GM12878 (cell line): Measurements from ENCODE around the gene MAGT1. TPM values are rescaled to one million over a fixed set of nuclear protein-coding genes. Genes with fewer than 3 reads are reported as not detected.
A peak's percentile ranks its signal among the peaks of the same experiment; 100 is the strongest.

ENCODE experiments used
- ATF2 ChIP-seq: IDR thresholded peaks from 2 replicates; pipeline ENCODE4 v1.6.1; 2012; ENCODE audit warnings: low read length, inconsistent platforms
- CBX3 ChIP-seq: fragments of 200-600 bp; sonication (generic); IDR thresholded peaks from 2 replicates; pipeline ENCODE4 v1.6.1; 2016; ENCODE audit warnings: low read depth, borderline replicate concordance
- DPF2 ChIP-seq: fragments of 450-650 bp; IDR thresholded peaks from 2 replicates; pipeline ENCODE4 v1.6.1; 2017; ENCODE audit warnings: mild to moderate bottlenecking
- ETV6 ChIP-seq, 2 experiments: fragments of 450-650 bp in 1 of 2; IDR thresholded peaks in 1 of 2; conservative IDR thresholded peaks in 1 of 2; 2 replicates each; pipeline ENCODE4 v1.6.1; 2014; ENCODE audit warnings: antibody characterized with exemption in 1 of 2, borderline replicate concordance in 1 of 2, low read depth in 1 of 2, mild to moderate bottlenecking in 1 of 2, moderate library complexity in 1 of 2
- HCFC1 ChIP-seq: fragments of 150-350 bp; IDR thresholded peaks from 2 replicates; pipeline ENCODE4 v1.6.1; 2014; ENCODE audit warnings: low read length
- HSF1 ChIP-seq: fragments of 150-350 bp; IDR thresholded peaks from 2 replicates; pipeline ENCODE4 v1.6.1; 2014; ENCODE audit warnings: mild to moderate bottlenecking, low read depth, low read length
- KAT2A ChIP-seq: conservative IDR thresholded peaks from 2 replicates; pipeline ENCODE4 v1.6.1; 2011; ENCODE audit warnings: low read depth, low read length; ENCODE audit not compliant: control insufficient read depth
- MEF2A ChIP-seq: IDR thresholded peaks from 2 replicates; pipeline ENCODE4 v1.6.1; 2011; ENCODE audit warnings: low read depth, mild to moderate bottlenecking, low read length, moderate library complexity; ENCODE audit not compliant: insufficient read depth
- MXI1 ChIP-seq: fragments of 150-350 bp; IDR thresholded peaks from 2 replicates; pipeline ENCODE4 v1.6.1; 2011; ENCODE audit warnings: low read depth, mild to moderate bottlenecking, inconsistent platforms, low read length, improper control_type of control experiment
- PBX3 ChIP-seq: IDR thresholded peaks from 2 replicates; pipeline ENCODE4 v1.6.1; 2011; ENCODE audit warnings: mild to moderate bottlenecking, low read depth, low read length, moderate library complexity; ENCODE audit not compliant: insufficient replicate concordance
- POLR2A ChIP-seq: IDR thresholded peaks from 2 replicates; pipeline ENCODE4 v1.6.1; 2011; ENCODE audit warnings: low read depth, mild to moderate bottlenecking, low read length
- RAD51 ChIP-seq: fragments of 450-650 bp; IDR thresholded peaks from 2 replicates; pipeline ENCODE4 v1.6.1; 2016; ENCODE audit warnings: moderate library complexity, mild to moderate bottlenecking, inconsistent platforms
- RUNX3 ChIP-seq: IDR thresholded peaks from 2 replicates; pipeline ENCODE4 v1.6.1; 2012; ENCODE audit warnings: low read length, inconsistent platforms
- TAF1 ChIP-seq: IDR thresholded peaks from 2 replicates; pipeline ENCODE4 v1.6.1; 2011; ENCODE audit warnings: mild to moderate bottlenecking, low read depth, low read length, borderline replicate concordance
- polyA plus RNA-seq, 11 experiments: library from polyadenylated mRNA; depleted of rRNA in 4 of 11; unstranded in 6 of 11; stranded (reverse) in 5 of 11; fragments of >200 nt; fragmentation: Nextera tagmentation in 4 of 11; fragmentation: Illumina TruSeq in 1 of 11; extraction: Ambion mirVana in 4 of 11; extraction: Trizol in 1 of 11; gene quantifications; 1 replicate in 1 of 11; 2 replicates in 10 of 11; pipeline versions ENCODE4 v1.2.1 to v1.2.3, GENCODE V29; 2011 to 2016; ENCODE audit warnings: inconsistent platforms in 2 of 11, missing spikeins in 2 of 11, low read depth in 1 of 11
- total RNA-seq, 4 experiments: library from RNA; depleted of rRNA in 3 of 4; stranded (reverse); fragments of >200 nt in 3 of 4; fragmentation: Illumina TruSeq in 1 of 4; extraction: Trizol in 1 of 4; gene quantifications; 2 replicates each; pipeline versions ENCODE4 v1.2.1 to v1.2.3, GENCODE V29; 2013 to 2021
- TF ChIP-seq, protein P1 (sequence below): fragments of 450-650 bp; IDR thresholded peaks from 2 replicates; pipeline ENCODE4 v1.6.1; 2017; ENCODE audit warnings: borderline replicate concordance
- TF ChIP-seq, protein P2 (sequence below): fragments of 450-650 bp; IDR thresholded peaks from 2 replicates; pipeline ENCODE4 v1.6.1; 2017; ENCODE audit warnings: low read depth, mild to moderate bottlenecking, moderate library complexity
- TF ChIP-seq, protein P3 (sequence below), 3 experiments: IDR thresholded peaks in 2 of 3; conservative IDR thresholded peaks in 1 of 3; 2 replicates each; pipeline ENCODE4 v1.5.1; 2011; ENCODE audit warnings: low read depth in 3 of 3, low read length in 3 of 3, mild to moderate bottlenecking in 3 of 3, control low read depth in 2 of 3, moderate library complexity in 2 of 3, inconsistent platforms in 1 of 3, mixed read lengths in 1 of 3; ENCODE audit not compliant: control insufficient read depth in 2 of 3, insufficient read depth in 1 of 3; ENCODE audit errors: extremely low read depth in 1 of 3

The MAGT1 gene
- total and polyA plus RNA-seq, 10 of the 15 experiments (the other 5 are each of a cell fraction or from before 2014, with no cell fraction given) = 28.0 to 59.1 (median 47.9) TPM

DNA sequence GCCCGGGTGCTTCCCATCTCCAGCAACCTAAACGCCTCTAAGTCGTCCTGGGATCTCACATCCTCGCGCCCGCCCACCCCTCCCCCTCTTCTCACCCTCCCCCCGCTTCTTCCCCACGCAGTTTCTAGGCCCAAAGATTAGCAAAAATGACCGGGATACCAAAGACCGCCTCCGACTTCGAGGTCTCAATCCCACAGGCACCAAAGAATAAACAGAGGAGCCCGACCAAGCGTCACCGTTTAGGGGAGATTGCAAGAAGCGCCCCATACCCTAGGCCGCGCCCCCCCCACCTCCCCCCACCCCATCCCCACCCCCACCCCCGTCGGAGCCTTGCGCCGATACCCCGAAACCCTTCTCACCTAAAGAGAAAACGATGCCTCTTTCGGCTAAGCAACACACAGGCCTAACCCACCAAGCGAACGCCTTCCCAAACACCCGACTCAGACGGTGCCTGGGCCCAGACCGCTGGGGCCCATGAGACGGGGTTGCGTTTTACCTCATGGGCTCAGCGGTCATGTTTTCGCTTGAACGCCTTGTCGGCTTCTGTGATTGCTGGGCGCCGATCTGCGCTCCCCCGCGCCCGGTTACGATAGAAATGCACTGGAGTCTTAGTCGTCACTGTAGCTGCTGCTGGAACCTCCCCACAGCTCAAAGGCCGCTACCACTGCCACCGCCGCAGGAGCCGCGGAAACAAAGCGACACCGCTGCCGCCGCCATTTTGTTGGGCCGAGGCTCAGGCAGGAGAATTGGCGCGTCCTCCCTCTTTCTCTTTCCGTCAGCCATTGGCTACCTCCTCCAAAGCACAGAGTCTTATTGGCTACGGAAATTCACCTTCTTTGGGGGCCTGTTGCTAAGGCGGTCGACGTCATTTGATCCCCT is 109.5 kb downstream of the MAGT1 start, which contains the start of gene ATRX (continued):
- TF ChIP-seq, protein P1, sequence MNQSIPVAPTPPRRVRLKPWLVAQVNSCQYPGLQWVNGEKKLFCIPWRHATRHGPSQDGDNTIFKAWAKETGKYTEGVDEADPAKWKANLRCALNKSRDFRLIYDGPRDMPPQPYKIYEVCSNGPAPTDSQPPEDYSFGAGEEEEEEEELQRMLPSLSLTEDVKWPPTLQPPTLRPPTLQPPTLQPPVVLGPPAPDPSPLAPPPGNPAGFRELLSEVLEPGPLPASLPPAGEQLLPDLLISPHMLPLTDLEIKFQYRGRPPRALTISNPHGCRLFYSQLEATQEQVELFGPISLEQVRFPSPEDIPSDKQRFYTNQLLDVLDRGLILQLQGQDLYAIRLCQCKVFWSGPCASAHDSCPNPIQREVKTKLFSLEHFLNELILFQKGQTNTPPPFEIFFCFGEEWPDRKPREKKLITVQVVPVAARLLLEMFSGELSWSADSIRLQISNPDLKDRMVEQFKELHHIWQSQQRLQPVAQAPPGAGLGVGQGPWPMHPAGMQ = no peak
- TF ChIP-seq DPF2 (0 out of 2 replicates have a peak, but pooled peaks have one; percentile 41), KAT2A (no peak), RUNX3 (no peak), POLR2A (peak; percentile 94), MXI1 (no peak), PBX3 (no peak), HSF1 (no peak), TAF1 (peak; percentile 91), HCFC1 (no peak), MEF2A (0 out of 2 replicates have a peak, but pooled peaks have one; percentile 17), ATF2 (no peak), RAD51 (no peak), CBX3 (no peak), ETV6 (conservative IDR thresholded peaks at IDR 0.05 in 1 of 2, IDR thresholded peaks at IDR 0.05 in 1 of 2; ENCODE audit: borderline replicate concordance in 1 of 2, low read depth in 1 of 2) (no peak)
- TF ChIP-seq, protein P2, sequence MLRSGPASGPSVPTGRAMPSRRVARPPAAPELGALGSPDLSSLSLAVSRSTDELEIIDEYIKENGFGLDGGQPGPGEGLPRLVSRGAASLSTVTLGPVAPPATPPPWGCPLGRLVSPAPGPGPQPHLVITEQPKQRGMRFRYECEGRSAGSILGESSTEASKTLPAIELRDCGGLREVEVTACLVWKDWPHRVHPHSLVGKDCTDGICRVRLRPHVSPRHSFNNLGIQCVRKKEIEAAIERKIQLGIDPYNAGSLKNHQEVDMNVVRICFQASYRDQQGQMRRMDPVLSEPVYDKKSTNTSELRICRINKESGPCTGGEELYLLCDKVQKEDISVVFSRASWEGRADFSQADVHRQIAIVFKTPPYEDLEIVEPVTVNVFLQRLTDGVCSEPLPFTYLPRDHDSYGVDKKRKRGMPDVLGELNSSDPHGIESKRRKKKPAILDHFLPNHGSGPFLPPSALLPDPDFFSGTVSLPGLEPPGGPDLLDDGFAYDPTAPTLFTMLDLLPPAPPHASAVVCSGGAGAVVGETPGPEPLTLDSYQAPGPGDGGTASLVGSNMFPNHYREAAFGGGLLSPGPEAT = no peak
- TF ChIP-seq, protein P3, sequence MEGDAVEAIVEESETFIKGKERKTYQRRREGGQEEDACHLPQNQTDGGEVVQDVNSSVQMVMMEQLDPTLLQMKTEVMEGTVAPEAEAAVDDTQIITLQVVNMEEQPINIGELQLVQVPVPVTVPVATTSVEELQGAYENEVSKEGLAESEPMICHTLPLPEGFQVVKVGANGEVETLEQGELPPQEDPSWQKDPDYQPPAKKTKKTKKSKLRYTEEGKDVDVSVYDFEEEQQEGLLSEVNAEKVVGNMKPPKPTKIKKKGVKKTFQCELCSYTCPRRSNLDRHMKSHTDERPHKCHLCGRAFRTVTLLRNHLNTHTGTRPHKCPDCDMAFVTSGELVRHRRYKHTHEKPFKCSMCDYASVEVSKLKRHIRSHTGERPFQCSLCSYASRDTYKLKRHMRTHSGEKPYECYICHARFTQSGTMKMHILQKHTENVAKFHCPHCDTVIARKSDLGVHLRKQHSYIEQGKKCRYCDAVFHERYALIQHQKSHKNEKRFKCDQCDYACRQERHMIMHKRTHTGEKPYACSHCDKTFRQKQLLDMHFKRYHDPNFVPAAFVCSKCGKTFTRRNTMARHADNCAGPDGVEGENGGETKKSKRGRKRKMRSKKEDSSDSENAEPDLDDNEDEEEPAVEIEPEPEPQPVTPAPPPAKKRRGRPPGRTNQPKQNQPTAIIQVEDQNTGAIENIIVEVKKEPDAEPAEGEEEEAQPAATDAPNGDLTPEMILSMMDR (IDR thresholded peaks at IDR 0.05 in 2 of 3, conservative IDR thresholded peaks at IDR 0.05 in 1 of 3; ENCODE audit: control insufficient read depth in 2 of 3, extremely low read depth in 1 of 3, insufficient read depth in 1 of 3, low read depth in 3 of 3, low read length in 3 of 3) = no peak
